Measurements from ENCODE around the gene PRKAA1.
"Not testable (repeated sequence)": the region's sequence is repeated elsewhere in the genome, so short reads cannot be mapped to it uniquely, and the experiment has no call there.

Gene PRKAA1

DNA sequence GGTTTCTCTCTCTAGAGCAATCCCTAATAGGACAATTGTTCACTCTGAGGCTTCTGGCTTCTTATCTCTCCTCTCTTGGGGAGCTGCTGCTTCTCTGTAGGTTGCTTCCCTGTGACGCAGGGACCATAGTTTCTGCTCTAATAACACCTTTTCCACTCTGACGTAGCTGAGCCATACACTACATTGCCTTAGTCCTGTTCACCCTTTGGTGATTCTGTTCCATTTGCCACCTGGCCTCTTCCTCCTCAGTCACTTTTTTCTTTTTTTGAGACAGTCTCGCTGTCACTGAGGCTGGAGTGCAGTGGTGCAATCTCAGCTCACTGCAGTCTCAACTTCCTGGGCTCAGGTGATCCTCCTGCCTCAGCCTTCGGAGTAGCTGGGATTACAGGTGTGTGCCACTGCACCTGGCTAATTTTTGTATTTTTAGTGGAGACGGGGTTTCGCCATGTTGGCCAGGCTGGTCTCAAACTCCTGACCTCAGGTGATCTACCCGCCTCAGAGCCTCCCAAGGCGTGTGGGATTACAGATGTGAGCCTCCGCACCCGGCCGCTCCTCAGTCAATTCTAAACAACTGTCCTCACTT is 27.4 kb upstream of the PRKAA1 start:
- not testable (repeated sequence) for DNase-seq

DNA sequence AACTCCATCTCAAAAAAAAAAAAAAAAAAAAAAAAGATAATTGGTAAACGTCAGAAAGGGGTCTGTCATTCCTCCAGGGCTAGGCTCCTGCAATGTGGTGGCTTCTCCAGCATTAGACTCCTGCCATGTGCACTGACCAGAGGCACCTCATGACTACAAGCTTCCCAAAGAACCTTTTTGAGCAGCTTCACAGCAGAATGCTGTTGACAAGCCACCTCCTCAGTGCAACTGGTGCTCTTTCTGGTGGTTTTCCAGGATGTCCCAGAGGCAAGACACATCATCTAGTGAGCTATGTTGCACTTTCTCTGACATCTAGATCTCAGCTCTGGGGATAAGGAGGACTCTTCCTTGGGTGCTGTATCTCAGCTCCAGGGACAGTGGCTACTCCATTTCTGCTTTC is 25.3 kb upstream of the PRKAA1 start:
- DNase-seq: no peak

DNA sequence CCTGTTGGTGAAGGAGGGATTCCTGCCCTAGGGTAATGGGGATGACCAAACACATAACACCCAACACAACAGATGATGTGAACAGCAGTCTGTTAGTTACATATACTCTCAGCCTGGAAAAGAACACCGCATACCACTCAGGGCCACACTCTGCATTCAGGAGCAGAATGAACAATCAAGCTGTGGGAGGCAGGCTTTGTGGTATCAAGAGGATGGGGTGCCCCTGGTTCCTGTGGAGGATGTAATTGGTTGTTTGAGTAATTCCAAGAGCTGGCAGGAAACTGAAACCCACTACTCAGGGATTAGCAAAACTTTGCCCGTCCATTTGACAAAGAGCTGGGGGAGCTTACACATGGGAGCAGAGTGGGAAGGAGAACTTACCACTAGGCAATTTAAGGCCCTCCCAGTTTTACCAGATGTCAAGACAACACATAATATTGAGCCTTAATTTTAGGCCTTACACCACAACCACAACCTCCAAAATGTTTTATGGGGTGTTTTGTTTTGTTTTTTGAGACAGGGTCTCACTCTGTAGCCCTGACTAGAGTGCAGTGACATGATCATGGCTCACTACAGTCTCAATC is 15.6 kb upstream of the PRKAA1 start:
- DNase-seq: no peak

DNA sequence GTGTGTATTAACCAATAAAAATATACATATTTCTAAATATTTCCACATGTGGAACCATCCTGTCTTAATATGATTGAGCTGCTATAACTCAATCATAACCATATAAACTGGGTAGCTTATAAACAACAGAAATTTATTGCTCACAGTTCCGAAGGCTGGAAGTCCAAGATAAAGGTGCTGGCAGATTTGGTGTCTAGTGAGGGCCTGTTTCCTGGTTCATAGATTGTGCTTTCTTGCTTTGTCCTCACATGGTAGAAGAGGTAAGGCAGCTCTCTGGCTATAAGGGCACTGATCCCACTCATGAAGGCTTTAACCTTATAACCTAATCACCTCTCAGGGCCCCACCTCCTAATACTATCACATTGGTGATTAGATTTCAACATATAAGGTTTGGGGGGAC is 14.0 kb upstream of the PRKAA1 start:
- DNase-seq: no peak

DNA sequence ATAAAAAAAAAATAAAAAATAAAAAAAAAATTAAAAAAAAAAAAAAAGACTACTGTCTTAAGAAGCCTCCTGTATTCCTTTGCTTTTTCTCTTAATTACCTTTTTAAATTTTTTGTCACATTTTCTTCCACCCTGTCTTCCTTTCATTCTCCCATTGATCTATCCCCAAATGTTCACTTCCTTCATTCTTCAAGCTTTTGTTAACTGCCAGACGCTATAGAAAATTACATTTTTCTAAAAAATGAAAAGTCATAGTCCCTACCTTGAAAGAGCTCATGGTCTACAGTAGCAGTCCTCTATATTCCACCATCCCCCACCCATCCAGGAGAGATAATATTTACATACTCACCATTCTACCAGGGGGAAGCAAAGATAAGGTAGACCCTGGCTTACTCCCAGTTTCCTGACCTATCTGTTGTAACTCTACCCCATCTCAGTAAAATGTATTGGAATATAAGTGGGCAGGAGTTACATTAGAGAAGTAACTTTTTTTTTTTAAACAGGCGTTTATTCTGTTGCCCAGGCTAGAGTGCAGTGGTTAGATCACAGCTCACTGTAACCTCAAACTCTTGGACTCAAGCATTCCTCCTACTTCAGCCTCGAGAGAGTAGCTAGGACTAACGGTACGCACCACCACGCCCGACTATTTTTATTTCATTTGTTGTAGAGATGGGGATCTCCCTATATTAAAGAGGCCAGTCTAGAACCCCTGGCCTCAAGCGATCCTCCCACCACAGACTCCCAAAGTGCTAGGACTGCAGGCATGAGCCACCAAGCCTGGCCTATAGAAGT is 3.8 kb upstream of the PRKAA1 start:
- DNase-seq: no peak

DNA sequence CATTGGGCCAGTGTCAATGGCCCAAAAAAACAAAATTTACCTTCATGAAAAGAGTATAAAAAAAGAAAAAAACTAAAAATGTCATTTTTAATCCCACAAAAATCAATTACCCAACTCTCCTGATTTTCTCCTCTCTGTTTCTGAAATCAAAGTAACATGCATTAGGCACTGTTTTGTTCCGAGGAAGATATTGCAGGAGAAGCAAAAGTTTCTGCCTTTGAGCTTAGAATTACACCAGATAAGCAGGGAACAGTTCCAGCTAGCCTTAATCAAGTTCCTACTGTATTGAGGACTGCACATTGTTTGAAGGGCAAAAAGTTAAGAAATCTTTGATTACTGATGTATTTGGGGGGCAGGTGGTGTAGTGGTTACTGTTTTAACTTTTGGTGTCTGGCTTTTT is 1.1 kb upstream of the PRKAA1 start:
- DNase-seq: no peak

DNA sequence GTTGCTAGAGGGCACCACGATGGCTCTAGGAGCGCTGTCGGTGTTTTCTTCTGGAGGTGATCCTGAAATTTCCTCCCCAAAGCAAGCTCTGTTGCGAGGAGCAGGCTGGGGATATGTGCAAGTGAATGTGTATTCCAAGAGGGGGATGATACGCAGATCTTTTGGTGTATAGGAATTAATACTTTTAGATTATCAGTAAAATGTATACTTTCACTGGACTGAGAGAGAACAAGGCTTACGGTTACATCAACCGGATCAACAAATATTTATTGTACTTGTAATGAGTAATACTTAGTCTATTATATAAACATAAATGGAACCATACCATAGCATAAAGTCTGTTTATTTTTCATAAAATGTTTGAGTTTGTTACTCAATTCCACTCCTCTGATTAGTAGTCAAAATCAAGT is 632 bp upstream of the PRKAA1 start:
- DNase-seq: peak; percentile 44

DNA sequence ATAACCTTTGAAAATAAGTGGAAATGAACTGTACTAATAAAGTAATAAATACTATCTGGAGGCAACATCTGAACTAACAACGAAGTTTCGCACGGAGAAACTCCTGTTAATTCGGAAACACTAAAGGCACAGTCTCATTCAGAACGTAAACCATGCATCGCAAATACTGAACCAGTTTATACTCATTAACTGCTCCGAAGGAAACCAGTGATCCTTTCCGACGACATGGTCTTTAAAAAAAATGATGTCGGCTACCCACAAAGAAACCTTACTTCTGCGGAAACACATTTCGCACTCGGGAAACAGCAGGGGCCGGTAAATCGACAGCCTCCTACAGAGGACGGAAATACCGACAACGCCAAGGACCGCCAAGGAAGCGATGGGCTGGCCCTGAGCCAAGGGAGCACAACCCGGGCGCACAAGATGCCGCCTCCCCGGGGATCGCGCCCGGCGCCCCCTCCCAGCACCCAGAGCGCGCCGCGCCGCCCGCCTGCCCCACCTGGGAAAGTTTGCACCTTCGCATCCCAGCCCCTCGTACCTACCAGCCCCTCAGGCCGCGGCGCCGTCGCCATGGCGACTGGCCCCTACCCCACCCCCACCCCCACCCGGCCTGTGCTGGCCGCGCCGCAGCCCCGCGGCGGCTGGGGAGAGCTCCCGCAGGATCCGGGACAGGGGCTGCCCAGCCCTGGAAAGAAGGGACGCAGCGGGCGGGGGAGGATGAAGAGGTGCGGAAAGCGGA is 732 bp downstream of the PRKAA1 start:
- DNase-seq: peak; percentile 31

DNA sequence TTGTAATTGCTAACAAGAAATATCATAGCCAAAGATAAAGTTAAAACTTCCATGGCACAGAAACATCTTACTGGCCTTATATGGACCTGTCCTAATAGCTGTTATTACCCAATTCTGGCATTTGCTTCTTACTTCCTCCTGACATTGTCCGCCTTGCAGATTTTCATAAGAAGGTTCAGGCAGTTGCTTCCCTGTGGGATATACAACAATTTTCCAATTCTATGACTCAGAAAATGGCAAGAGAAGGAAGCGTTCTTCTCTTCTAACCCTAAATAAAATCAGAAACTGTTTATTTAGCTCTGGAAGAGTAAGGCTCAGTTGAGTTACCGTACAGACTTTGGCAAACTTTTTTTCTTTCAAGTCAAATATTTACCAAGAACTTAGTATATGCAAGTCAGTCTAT is 1.7 kb downstream of the PRKAA1 start:
- DNase-seq: no peak

DNA sequence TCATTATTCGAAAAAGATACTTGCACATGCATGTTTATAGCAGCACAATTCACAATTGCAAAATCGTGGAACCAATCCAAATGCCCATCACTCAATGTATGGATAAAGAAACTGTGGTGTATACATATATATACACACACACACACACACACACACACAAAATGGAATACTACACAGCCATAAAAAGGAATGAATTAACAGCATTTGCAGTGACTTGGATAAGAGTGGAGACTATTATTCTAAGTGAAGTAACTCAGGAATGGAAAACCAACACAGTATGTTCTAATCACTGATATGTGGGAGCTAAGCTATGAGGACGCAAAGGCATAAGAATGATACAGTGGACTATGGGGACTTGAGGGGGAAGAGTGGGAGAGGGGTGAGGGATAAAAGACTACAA is 3.3 kb downstream of the PRKAA1 start:
- not testable (repeated sequence) for DNase-seq

DNA sequence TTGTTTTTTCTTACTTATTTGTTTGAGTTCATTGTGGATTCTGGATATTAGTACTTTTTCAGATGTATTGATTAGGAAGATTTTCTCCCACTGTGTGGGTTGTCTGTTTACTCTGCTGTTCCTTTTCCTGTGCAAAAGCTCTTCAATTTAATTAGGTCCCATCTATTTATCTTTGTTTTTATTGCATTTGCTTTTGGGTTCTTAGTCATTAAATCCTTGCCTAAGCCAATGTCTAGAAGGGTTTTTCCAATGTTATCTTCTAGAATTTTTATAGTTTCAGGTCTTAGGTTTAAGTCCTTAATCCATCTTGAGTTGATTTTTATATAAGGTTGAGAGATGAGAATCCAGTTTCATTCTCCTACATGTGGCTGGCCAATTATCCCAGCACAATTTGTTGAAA is 3.8 kb downstream of the PRKAA1 start:
- DNase-seq: not testable (repeated sequence)

DNA sequence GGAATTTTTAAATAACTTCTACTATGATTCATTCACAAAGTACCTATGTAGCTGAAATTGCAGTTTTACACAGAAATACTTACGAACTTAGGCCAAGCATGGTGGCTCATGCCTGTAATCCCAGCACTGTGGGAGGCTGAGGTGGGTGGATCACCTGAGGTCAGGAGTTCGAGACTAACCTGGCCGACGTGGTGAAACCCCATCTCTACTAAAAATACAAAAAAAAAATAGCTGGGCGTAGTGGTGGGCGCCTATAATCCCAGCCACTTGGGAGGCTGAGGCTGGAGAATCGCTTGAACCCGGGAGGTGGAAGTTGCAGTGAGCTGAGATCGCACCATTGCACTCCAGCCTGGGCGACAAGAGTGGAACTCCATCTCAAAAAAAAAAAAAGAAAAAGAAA is 5.5 kb downstream of the PRKAA1 start:
- not testable (repeated sequence) for DNase-seq

DNA sequence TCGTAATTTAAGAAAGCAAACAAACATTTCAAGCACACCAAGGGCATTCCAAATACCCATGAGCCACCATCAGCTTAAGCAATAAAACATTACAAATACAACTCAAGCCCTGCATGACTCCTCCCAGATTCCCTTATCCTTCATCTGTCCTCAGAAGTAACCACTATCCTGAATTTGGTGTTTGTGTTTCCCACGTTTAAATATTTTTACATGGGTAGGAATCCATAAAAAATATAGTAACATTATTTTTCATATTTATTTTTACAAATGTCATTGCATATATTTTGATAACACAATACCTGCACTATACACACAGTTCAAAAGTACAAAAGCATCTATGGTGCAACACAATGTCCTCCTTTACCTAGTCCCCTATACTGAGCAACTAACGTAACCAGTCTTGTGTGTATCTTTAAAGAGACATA is 6.4 kb downstream of the PRKAA1 start:
- no peak for DNase-seq

DNA sequence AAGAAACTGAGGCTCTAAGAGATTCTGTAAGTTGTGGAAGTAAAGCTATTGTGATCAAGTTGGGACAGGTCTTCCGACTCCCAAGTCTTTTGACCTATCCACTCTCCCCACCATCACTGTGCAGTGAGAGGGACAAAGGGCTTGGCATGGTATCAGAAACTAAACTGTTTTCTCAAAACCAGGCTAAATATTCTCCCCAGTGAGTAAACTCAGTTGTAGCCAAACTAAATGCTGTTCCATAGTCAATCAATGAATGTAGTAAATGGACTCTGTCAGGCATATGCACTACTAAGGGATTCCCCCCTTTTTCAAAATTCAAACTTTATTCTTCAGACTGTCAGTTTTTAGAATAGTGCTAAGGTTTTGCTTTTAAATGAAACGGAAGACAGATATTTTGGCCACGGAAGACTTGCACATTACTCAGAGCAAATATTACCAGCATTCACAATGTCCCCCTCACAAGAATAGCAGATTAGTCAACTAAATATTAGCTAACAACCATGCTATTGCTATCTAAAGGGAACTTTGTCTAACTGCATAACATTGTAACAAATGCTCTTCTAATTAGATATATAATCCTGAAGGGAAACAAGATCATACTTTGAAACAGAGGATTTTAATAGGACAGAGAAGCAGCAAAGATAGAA is 7.1 kb downstream of the PRKAA1 start:
- no peak for DNase-seq

DNA sequence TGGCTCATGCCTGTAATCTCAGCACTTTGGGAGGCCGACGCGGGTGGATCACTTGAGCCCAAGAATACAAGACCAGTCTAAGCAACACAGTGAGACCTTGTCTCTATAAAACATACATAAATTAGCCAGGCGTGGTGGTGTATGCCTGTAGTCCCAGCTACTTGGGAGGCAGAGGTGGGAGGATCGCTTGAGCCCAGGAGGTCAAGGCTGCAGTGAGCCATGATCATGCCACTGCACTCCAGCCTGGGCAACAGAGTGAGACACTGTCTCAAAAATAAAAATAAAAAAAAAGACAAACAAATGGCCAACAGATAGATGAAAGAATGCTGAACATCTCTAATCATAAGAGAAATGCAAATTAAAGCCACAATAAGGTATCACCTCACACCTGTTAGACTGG is 9.2 kb downstream of the PRKAA1 start:
- DNase-seq: not testable (repeated sequence)

DNA sequence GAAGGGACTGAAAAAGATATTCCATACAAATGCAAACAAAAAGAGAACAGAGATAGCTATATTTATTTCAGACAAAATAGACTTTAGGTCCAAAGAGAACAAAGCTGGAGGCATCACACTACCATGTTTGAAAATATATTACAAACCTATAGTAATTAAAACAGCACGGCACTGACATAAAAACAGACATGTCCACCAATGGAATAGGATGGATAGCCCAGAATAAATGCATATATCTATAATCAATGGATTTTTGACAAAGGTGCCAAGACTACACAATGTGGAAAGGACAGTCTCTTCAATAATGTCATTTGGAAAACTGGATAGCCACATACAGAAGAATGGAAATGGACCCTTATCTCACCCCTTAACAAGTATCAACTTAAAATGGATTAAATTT is 10.2 kb downstream of the PRKAA1 start:
- no peak for DNase-seq

DNA sequence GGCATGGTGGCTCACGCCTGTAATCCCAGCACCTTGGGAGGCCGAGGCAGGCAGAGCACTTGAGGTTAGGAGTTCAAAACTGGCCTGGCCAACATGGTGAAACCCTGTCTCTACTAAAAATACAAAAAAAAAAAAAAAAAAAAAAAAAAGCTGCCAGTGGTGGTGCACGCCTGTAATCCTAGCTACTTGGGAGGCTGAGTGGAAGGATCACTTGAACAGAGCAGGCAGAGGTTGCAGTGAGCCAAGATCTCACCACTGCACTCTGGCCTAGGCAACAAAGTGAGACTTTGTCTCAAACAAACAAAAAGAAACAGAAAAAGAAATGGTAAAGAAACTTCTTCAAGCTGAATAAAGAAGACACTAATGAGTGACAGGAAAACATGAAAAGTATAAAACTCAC is 11.5 kb downstream of the PRKAA1 start:
- DNase-seq: not testable (repeated sequence)

DNA sequence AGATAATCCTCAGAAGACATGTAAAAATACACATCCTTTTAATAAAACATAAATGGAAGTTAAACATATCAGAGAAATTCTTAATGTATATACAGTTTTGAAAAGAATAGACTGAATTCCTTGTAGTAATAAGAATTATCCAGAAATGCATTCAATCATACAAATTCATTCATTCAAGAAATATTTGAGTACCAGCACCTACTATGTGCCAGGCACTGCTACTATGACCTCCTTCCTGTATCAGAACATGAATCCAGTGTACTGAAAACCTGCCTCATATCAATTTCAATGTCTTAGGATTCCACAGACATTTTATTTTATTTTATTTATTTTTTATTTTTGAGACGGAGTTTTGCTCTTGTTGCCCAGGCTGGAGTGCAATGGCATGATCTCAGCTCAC is 13.3 kb downstream of the PRKAA1 start:
- DNase-seq: no peak

DNA sequence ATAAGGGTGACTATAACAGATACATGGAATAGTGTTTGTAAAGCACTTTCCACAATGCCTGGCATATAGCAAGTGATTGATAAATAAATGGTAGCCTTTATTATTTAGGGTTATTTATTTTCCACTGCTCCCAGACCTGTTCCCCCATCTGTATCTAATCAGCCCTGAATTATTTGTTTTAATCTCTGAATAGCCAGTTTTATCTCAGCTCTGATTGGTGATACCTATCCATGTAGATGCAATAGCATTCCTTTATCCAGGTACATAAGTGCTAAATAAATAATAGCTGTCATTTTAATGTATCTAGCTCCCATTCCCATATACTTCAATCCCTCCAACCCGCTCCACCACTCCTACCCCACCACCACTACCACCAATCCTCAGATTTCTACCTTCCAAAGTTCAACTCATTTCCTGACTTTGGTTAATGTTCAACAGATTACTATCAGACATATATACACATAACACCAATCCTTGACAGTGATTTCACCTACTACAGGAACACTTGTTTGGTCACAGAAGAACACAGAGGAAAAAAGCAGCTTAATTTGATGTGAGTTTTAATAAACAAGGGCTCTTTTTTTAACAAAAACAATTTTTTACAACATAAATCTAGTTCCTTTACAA is 14.0 kb downstream of the PRKAA1 start:
- DNase-seq: no peak

DNA sequence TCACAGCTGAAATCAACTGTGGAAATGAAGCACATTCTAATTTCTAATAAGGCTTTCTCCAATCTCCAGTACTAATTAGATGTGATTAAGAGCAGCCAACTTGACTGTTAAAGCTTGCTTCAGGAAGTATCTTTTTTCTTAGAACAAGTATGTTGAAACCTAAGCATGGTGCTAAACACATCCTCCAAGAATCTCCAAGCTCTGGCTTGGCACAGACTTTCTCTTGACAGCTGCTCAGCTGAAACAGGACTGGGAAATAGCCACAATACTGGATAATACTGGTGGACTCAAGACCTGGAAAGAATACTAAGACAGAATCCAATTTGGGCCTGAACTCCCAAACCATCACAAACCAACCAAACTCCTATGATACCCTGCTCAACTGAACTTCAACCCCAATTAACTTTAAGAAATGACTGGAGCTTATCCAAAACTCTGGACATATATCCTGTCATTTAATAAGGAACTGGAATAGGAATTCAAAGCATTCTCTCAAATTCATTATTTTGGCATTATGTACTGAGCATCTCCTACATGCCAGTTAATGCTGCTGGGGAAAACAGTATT is 16.2 kb downstream of the PRKAA1 start:
- no peak for DNase-seq

DNA sequence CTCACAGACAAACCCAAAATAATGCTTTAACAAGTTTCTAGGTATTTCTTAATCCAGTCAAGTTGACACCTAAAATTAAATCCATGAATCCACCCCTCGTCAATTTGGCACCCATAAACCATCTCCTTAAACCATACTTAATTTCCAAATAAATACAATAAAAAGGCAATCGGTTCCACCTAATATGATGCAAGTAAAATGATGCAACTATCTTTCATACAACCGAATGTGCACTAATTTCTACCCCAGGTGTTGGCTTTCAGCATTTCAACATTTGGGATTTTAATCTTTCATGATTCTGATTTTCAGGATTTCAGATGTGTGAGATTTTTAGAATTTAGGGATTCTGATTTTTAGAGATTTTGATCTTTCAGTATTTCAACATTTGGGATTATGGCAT is 17.3 kb downstream of the PRKAA1 start:
- no peak for DNase-seq

DNA sequence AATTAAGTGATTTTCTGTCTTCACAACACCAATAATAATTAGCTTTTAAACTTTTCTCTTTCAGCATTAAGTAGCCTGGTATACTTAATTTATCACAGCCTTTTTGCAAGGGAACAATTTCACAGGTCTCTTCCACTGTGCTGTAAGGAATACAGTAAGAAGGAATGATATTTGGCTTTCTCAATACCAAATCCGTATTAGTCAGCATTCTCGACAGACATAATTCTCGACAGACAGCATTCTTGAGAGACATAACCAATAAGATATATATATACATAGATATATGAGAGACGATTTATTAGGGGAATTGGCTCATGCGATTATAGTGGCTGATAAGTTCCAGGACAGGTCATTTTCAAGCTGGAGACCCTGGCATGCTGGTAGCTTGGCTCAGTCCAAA is 18.0 kb downstream of the PRKAA1 start:
- no peak for DNase-seq
